OCI-LY7 (cell line): ENCODE measurements around the gene GPC3. TPM values are rescaled to one million over a fixed set of nuclear protein-coding genes. Genes with fewer than 3 reads are reported as not detected.

ENCODE experiments used
- BruUV-seq: library from RNA; stranded (reverse); fragments of 400-500 nt; replicated peaks from 2 replicates; lab custom pipeline; 2021; lab: Mats Ljungman, UMichigan
- CTCF ChIA-PET: fragments of 300-600 bp; sonication (Branson Sonifier 250); formaldehyde crosslinking; loops from one replicate; lab custom pipeline; 2022; ENCODE audit warnings: antibody characterized with exemption; ENCODE audit not compliant: unreplicated experiment; lab: Charles Lee
- POLR2A ChIA-PET: fragments of 300-600 bp; sonication (Branson Sonifier 250); formaldehyde crosslinking; loops from one replicate; lab custom pipeline; 2022; ENCODE audit warnings: antibody characterized with exemption; lab: Charles Lee
- DNase-seq: peaks from one replicate; pipeline ENCODE4 v3.0.0-alpha.2; 2015; ENCODE audit warnings: low spot score
- H2AFZ ChIP-seq: fragments of 200-600 bp; sonication (generic), shearing (Covaris generic); 2 replicates; pipeline ENCODE4 v1.6.1; 2014; ENCODE audit warnings: mild to moderate bottlenecking, antibody characterized with exemption, low read length, moderate library complexity
- H3K27ac ChIP-seq: fragments of 200-600 bp; sonication (generic); 2 replicates; pipeline ENCODE4 v1.5.1; 2014; ENCODE audit warnings: mixed run types, low read depth, mild to moderate bottlenecking, moderate library complexity, low read length, inconsistent platforms; ENCODE audit not compliant: poor library complexity, severe bottlenecking
- H3K36me3 ChIP-seq: fragments of 200-600 bp; sonication (generic); 2 replicates; pipeline ENCODE4 v1.6.1; 2014; ENCODE audit warnings: mild to moderate bottlenecking, antibody characterized with exemption, low read length, moderate library complexity, mixed read lengths; ENCODE audit not compliant: insufficient read depth
- H3K4me1 ChIP-seq: fragments of 200-600 bp; sonication (generic); 2 replicates; pipeline ENCODE4 v1.5.1; 2014; ENCODE audit warnings: mild to moderate bottlenecking, low read length; ENCODE audit not compliant: insufficient read depth, poor library complexity, severe bottlenecking
- H3K4me2 ChIP-seq: fragments of 200-600 bp; sonication (generic); 2 replicates; pipeline ENCODE4 v1.6.1; 2014; ENCODE audit warnings: mild to moderate bottlenecking, low read length
- H3K4me3 ChIP-seq: fragments of 200-600 bp; sonication (generic); 2 replicates; pipeline ENCODE4 v1.5.1; 2014; ENCODE audit warnings: mild to moderate bottlenecking, low read depth, low read length; ENCODE audit not compliant: poor library complexity, severe bottlenecking
- H3K79me2 ChIP-seq: fragments of 200-600 bp; sonication (generic); 2 replicates; pipeline ENCODE4 v1.6.1; 2016; ENCODE audit warnings: low read depth, mild to moderate bottlenecking, low read length, moderate library complexity, mixed read lengths; ENCODE audit not compliant: insufficient read depth
- H3K9me2 ChIP-seq: fragments of 200-600 bp; sonication (generic); 2 replicates; pipeline ENCODE4 v1.6.1; 2016; ENCODE audit warnings: mild to moderate bottlenecking, low read length, mixed read lengths; ENCODE audit not compliant: insufficient read depth
- H3K9me3 ChIP-seq: fragments of 200-600 bp; sonication (generic); 2 replicates; pipeline ENCODE4 v1.6.1; 2014; ENCODE audit warnings: mild to moderate bottlenecking, mixed run types, low read length, mixed read lengths
- H4K20me1 ChIP-seq: fragments of 200-600 bp; sonication (generic); 2 replicates; pipeline ENCODE4 v1.6.1; 2014; ENCODE audit warnings: mild to moderate bottlenecking, antibody characterized with exemption, low read length, moderate library complexity, mixed read lengths; ENCODE audit not compliant: insufficient read depth
- CTCF ChIP-seq: fragments of 200-600 bp; sonication (generic); conservative IDR thresholded peaks from 2 replicates; pipeline ENCODE4 v1.5.1; 2014; ENCODE audit warnings: mild to moderate bottlenecking, antibody characterized with exemption, low read length, moderate library complexity, mixed read lengths
- EZH2phosphoT487 ChIP-seq: fragments of 200-600 bp; sonication (generic); IDR thresholded peaks from 2 replicates; pipeline ENCODE4 v1.6.1; 2018; ENCODE audit warnings: low read depth, borderline replicate concordance, mild to moderate bottlenecking, mixed run types, antibody characterized with exemption, low read length, moderate library complexity, mixed read lengths
- intact Hi-C: fragments of 100-400 bp; cut with micrococcal nuclease; formaldehyde crosslinking; loops from one replicate; pipeline ENCODE4 v1.10.0; 2022; ENCODE audit not compliant: unreplicated experiment
- total RNA-seq, 2 experiments: library from RNA; depleted of rRNA in 1 of 2; stranded (reverse); fragments of >200 nt in 1 of 2; shearing (Covaris generic) in 1 of 2; gene quantifications; 2 replicates each; pipeline ENCODE4 v1.2.3, GENCODE V29; 2014 to 2022

The GPC3 gene
- total RNA-seq, 2 experiments from 2014 or later: not detected

GRCh38 chrX:133697656-133698055 is 287.7 kb downstream of the GPC3 start:
- ChIA-PET POLR2A (interaction anchor here (0.6 kb wide), 1 partner anchor 282 kb away, joined by 3 read pairs; no protein-coding TSS in a partner anchor), CTCF (no interaction called here)
- Histone ChIP-seq H3K4me2 (no peak overlapping the region), H3K36me3 (no peaks in the 10 kb centered on the region), H3K79me2 (no peaks in the 10 kb centered on the region), H3K9me2 (no peaks in the 10 kb centered on the region), H4K20me1 (no peaks in the 10 kb centered on the region), H3K4me3 (no peak overlapping the region), H3K27ac (no peak overlapping the region), H2AFZ (no peak overlapping the region), H3K9me3 (no peaks in the 10 kb centered on the region), H3K4me1 (no peaks in the 10 kb centered on the region)
- BruUV-seq: no TSS peak
- intact Hi-C loops: no loop called here
- TF ChIP-seq EZH2phosphoT487: no peak
- no peak for TF ChIP-seq CTCF
- no peak for DNase-seq

- no peak overlapping the region for H3K4me2 ChIP-seq
- H3K9me2 ChIP-seq: no peaks in the 10 kb centered on the region
- no peak for DNase-seq
- H2AFZ ChIP-seq: no peak overlapping the region
- no TSS peak for BruUV-seq
- POLR2A ChIA-PET: interaction anchor here (0.6 kb wide), 1 partner anchor 120 kb away, joined by 4 read pairs; no protein-coding TSS in a partner anchor
- TF ChIP-seq EZH2phosphoT487 (no peak), CTCF (no peak)
- intact Hi-C loops: no loop called here
- no peak overlapping the region for H3K4me3 ChIP-seq
- no peak overlapping the region for H3K27ac ChIP-seq
- H4K20me1 ChIP-seq: no peaks in the 10 kb centered on the region
- no peaks in the 10 kb centered on the region for H3K9me3 ChIP-seq
- CTCF ChIA-PET: no interaction called here
- no peaks in the 10 kb centered on the region for H3K36me3 ChIP-seq
- no peaks in the 10 kb centered on the region for H3K4me1 ChIP-seq
- H3K79me2 ChIP-seq: no peaks in the 10 kb centered on the region
These were observed 295.3 kb downstream of the GPC3 start for GRCh38 chrX:133689997-133690599.

- Histone ChIP-seq H3K27ac (no peak overlapping the region), H3K4me3 (no peak overlapping the region), H2AFZ (no peak overlapping the region), H3K4me2 (no peak overlapping the region), H3K79me2 (no peaks in the 10 kb centered on the region), H3K36me3 (no peaks in the 10 kb centered on the region), H3K9me3 (no peaks in the 10 kb centered on the region), H3K9me2 (no peaks in the 10 kb centered on the region), H4K20me1 (no peaks in the 10 kb centered on the region), H3K4me1 (no peaks in the 10 kb centered on the region)
- TF ChIP-seq EZH2phosphoT487 (no peak), CTCF (no peak)
- ChIA-PET POLR2A (no interaction called here), CTCF (no interaction called here)
- no TSS peak for BruUV-seq
- intact Hi-C loops: no loop called here
- no peak for DNase-seq
These were observed 299.6 kb downstream of the GPC3 start for GRCh38 chrX:133685822-133686221.
